GM12878 (cell line): ENCODE results near the gene PLP2. TPM values are rescaled to one million over a fixed set of nuclear protein-coding genes. Genes with fewer than 3 reads are reported as not detected.
A peak's percentile ranks its signal among the peaks of the same experiment; 100 is the strongest.

Experiments
- ASH2L ChIP-seq: fragments of 300-600, 200-600 bp; sonication (generic); IDR thresholded peaks from 2 replicates; pipeline ENCODE4 v1.6.1; 2017; ENCODE audit warnings: low read depth, mild to moderate bottlenecking, borderline replicate concordance
- BCL11A ChIP-seq: IDR thresholded peaks from 2 replicates; pipeline ENCODE4 v1.6.1; 2011; ENCODE audit warnings: low read depth, low read length
- CBX5 ChIP-seq: sonication (generic); IDR thresholded peaks from 2 replicates; pipeline ENCODE4 v1.6.1; 2016; ENCODE audit warnings: low read depth, moderate library complexity, mild to moderate bottlenecking, inconsistent platforms
- DPF2 ChIP-seq: fragments of 450-650 bp; IDR thresholded peaks from 2 replicates; pipeline ENCODE4 v1.6.1; 2017; ENCODE audit warnings: mild to moderate bottlenecking
- HDAC6 ChIP-seq: fragments of 200-600 bp; sonication (generic); IDR thresholded peaks from one replicate; pipeline ENCODE4 v1.8.0; 2017; ENCODE audit warnings: antibody characterized with exemption; ENCODE audit not compliant: unreplicated experiment
- KDM1A ChIP-seq: fragments of 200-600 bp; sonication (generic); IDR thresholded peaks from 2 replicates; pipeline ENCODE4 v1.6.1; 2016; ENCODE audit warnings: borderline replicate concordance
- MXI1 ChIP-seq: fragments of 150-350 bp; IDR thresholded peaks from 2 replicates; pipeline ENCODE4 v1.6.1; 2011; ENCODE audit warnings: low read depth, mild to moderate bottlenecking, inconsistent platforms, low read length, improper control_type of control experiment
- PML ChIP-seq: IDR thresholded peaks from 2 replicates; pipeline ENCODE4 v1.6.1; 2012; ENCODE audit warnings: low read length, inconsistent platforms
- SUPT20H ChIP-seq: IDR thresholded peaks from 2 replicates; pipeline ENCODE4 v1.6.1; 2011; ENCODE audit warnings: low read depth, mild to moderate bottlenecking, low read length, moderate library complexity, borderline replicate concordance; ENCODE audit not compliant: control insufficient read depth
- SUZ12 ChIP-seq: fragments of 200-600 bp; sonication (generic); IDR thresholded peaks from one replicate; pipeline ENCODE4 v1.6.1; 2018; ENCODE audit warnings: antibody characterized with exemption, mild to moderate bottlenecking; ENCODE audit not compliant: unreplicated experiment
- TARDBP ChIP-seq: IDR thresholded peaks from 2 replicates; pipeline ENCODE4 v1.6.1; 2016; ENCODE audit warnings: borderline replicate concordance
- ZNF384 ChIP-seq: IDR thresholded peaks from 2 replicates; pipeline ENCODE4 v1.6.1; 2012; ENCODE audit warnings: low read depth, mild to moderate bottlenecking, low read length, improper control_type of control experiment, borderline replicate concordance
- polyA plus RNA-seq, 11 experiments: library from polyadenylated mRNA; depleted of rRNA in 4 of 11; unstranded in 6 of 11; stranded (reverse) in 5 of 11; fragments of >200 nt; fragmentation: Nextera tagmentation in 4 of 11; fragmentation: Illumina TruSeq in 1 of 11; extraction: Ambion mirVana in 4 of 11; extraction: Trizol in 1 of 11; gene quantifications; 1 replicate in 1 of 11; 2 replicates in 10 of 11; pipeline versions ENCODE4 v1.2.1 to v1.2.3, GENCODE V29; 2011 to 2016; ENCODE audit warnings: inconsistent platforms in 2 of 11, missing spikeins in 2 of 11, low read depth in 1 of 11
- total RNA-seq, 4 experiments: library from RNA; depleted of rRNA in 3 of 4; stranded (reverse); fragments of >200 nt in 3 of 4; fragmentation: Illumina TruSeq in 1 of 4; extraction: Trizol in 1 of 4; gene quantifications; 2 replicates each; pipeline versions ENCODE4 v1.2.1 to v1.2.3, GENCODE V29; 2013 to 2021
- TF ChIP-seq, protein P1 (sequence below): fragments of 450-650 bp; IDR thresholded peaks from 2 replicates; pipeline ENCODE4 v1.6.1; 2016; ENCODE audit warnings: mild to moderate bottlenecking, moderate library complexity, borderline replicate concordance
- TF ChIP-seq, protein P2 (sequence below): fragments of 450-650 bp; formaldehyde crosslinking; IDR thresholded peaks from 2 replicates; pipeline ENCODE4 v1.5.0; 2022; ENCODE audit warnings: mild to moderate bottlenecking, missing genetic modification characterization
- TF ChIP-seq, protein P3 (sequence below): IDR thresholded peaks from 2 replicates; pipeline ENCODE4 v1.6.1; 2012; ENCODE audit warnings: low read length, inconsistent platforms
- TF ChIP-seq, protein P4 (sequence below): IDR thresholded peaks from 2 replicates; pipeline ENCODE4 v1.6.1; 2012; ENCODE audit warnings: mild to moderate bottlenecking, low read depth, low read length

The PLP2 gene
- total and polyA plus RNA-seq, 10 of the 15 experiments (the other 5 are each of a cell fraction or from before 2014, with no cell fraction given) = 56.6 to 177 (median 99.3) TPM

DNA sequence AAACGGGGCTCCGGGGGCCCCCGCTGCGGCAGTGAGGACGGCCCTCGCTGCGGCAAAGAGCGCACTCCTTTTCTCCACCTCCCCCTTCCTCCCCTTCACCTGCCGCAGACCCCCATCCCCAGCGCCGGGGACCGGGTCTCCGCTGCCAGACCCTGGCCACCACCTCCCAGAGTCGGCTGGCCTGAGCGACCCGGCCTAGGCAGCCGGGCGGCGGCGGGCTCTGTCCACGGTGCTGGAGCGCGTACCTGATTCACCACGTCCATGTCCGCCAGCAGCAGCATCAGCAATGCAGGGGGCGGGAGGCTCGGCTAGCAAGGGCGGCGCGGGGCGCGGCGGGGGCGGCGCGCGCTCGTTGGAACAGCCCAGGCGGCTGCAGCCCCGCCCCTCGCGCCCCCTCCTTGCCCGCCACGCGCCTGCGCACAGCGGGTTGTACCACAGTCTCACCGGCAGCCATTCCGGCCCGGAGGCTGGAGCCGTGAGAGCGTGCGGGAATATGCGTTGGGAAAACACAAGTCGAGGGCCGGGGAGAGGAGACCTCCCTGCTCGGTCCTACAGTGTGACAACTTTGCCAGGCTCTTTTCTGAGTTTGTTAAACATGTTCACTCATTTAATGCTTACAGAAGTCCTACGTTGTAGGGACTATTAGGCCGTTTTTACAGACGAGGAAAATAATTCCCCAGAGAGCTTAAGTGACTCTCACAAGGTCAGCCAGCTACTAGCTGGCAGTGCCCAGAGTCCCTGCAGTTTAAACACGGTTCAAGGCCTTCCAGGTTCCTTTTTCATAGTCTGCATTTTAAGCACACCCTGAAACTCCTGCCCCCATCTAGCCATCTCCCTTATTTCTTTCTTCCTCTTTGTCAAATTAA is 28.4 kb downstream of the PLP2 start, which contains the start of gene SYP (continued):
- TF ChIP-seq, protein P1, sequence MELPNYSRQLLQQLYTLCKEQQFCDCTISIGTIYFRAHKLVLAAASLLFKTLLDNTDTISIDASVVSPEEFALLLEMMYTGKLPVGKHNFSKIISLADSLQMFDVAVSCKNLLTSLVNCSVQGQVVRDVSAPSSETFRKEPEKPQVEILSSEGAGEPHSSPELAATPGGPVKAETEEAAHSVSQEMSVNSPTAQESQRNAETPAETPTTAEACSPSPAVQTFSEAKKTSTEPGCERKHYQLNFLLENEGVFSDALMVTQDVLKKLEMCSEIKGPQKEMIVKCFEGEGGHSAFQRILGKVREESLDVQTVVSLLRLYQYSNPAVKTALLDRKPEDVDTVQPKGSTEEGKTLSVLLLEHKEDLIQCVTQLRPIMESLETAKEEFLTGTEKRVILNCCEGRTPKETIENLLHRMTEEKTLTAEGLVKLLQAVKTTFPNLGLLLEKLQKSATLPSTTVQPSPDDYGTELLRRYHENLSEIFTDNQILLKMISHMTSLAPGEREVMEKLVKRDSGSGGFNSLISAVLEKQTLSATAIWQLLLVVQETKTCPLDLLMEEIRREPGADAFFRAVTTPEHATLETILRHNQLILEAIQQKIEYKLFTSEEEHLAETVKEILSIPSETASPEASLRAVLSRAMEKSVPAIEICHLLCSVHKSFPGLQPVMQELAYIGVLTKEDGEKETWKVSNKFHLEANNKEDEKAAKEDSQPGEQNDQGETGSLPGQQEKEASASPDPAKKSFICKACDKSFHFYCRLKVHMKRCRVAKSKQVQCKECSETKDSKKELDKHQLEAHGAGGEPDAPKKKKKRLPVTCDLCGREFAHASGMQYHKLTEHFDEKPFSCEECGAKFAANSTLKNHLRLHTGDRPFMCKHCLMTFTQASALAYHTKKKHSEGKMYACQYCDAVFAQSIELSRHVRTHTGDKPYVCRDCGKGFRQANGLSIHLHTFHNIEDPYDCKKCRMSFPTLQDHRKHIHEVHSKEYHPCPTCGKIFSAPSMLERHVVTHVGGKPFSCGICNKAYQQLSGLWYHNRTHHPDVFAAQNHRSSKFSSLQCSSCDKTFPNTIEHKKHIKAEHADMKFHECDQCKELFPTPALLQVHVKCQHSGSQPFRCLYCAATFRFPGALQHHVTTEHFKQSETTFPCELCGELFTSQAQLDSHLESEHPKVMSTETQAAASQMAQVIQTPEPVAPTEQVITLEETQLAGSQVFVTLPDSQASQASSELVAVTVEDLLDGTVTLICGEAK = no peak
- no peak for TF ChIP-seq BCL11A
- no peak for TF ChIP-seq TARDBP
- TF ChIP-seq ASH2L = no peak
- TF ChIP-seq DPF2 = peak; percentile 63; the same call in 1 of the 2 replicates
- no peak for TF ChIP-seq SUZ12
- TF ChIP-seq, protein P2, sequence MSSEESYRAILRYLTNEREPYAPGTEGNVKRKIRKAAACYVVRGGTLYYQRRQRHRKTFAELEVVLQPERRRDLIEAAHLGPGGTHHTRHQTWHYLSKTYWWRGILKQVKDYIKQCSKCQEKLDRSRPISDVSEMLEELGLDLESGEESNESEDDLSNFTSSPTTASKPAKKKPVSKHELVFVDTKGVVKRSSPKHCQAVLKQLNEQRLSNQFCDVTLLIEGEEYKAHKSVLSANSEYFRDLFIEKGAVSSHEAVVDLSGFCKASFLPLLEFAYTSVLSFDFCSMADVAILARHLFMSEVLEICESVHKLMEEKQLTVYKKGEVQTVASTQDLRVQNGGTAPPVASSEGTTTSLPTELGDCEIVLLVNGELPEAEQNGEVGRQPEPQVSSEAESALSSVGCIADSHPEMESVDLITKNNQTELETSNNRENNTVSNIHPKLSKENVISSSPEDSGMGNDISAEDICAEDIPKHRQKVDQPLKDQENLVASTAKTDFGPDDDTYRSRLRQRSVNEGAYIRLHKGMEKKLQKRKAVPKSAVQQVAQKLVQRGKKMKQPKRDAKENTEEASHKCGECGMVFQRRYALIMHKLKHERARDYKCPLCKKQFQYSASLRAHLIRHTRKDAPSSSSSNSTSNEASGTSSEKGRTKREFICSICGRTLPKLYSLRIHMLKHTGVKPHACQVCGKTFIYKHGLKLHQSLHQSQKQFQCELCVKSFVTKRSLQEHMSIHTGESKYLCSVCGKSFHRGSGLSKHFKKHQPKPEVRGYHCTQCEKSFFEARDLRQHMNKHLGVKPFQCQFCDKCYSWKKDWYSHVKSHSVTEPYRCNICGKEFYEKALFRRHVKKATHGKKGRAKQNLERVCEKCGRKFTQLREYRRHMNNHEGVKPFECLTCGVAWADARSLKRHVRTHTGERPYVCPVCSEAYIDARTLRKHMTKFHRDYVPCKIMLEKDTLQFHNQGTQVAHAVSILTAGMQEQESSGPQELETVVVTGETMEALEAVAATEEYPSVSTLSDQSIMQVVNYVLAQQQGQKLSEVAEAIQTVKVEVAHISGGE = no peak
- TF ChIP-seq HDAC6 = no peak
- TF ChIP-seq, protein P3, sequence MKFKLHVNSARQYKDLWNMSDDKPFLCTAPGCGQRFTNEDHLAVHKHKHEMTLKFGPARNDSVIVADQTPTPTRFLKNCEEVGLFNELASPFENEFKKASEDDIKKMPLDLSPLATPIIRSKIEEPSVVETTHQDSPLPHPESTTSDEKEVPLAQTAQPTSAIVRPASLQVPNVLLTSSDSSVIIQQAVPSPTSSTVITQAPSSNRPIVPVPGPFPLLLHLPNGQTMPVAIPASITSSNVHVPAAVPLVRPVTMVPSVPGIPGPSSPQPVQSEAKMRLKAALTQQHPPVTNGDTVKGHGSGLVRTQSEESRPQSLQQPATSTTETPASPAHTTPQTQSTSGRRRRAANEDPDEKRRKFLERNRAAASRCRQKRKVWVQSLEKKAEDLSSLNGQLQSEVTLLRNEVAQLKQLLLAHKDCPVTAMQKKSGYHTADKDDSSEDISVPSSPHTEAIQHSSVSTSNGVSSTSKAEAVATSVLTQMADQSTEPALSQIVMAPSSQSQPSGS = no peak
- TF ChIP-seq KDM1A = no peak
- TF ChIP-seq CBX5 = no peak
- TF ChIP-seq, protein P4, sequence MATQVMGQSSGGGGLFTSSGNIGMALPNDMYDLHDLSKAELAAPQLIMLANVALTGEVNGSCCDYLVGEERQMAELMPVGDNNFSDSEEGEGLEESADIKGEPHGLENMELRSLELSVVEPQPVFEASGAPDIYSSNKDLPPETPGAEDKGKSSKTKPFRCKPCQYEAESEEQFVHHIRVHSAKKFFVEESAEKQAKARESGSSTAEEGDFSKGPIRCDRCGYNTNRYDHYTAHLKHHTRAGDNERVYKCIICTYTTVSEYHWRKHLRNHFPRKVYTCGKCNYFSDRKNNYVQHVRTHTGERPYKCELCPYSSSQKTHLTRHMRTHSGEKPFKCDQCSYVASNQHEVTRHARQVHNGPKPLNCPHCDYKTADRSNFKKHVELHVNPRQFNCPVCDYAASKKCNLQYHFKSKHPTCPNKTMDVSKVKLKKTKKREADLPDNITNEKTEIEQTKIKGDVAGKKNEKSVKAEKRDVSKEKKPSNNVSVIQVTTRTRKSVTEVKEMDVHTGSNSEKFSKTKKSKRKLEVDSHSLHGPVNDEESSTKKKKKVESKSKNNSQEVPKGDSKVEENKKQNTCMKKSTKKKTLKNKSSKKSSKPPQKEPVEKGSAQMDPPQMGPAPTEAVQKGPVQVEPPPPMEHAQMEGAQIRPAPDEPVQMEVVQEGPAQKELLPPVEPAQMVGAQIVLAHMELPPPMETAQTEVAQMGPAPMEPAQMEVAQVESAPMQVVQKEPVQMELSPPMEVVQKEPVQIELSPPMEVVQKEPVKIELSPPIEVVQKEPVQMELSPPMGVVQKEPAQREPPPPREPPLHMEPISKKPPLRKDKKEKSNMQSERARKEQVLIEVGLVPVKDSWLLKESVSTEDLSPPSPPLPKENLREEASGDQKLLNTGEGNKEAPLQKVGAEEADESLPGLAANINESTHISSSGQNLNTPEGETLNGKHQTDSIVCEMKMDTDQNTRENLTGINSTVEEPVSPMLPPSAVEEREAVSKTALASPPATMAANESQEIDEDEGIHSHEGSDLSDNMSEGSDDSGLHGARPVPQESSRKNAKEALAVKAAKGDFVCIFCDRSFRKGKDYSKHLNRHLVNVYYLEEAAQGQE = peak; percentile 98
- 0 out of 2 replicates have a peak, but pooled peaks have one; percentile 56 for TF ChIP-seq PML
- no peak for TF ChIP-seq ZNF384
- 0 out of 2 replicates have a peak, but pooled peaks have one; percentile 54 for TF ChIP-seq MXI1
- TF ChIP-seq SUPT20H = no peak
